HG03159 (cell line): ENCODE measurements around the gene SNX22.

Experiments
- ATAC-seq: cut with Tn5 transposase; IDR thresholded peaks from one replicate; pipeline ENCODE4 v1.9.1; 2021; ENCODE audit warnings: mild to moderate bottlenecking, moderate library complexity; ENCODE audit not compliant: unreplicated experiment

Gene SNX22

GRCh38 chr15:64133623-64134344 lies 17.7 kb upstream of the SNX22 start:
- no peak for ATAC-seq

DNA sequence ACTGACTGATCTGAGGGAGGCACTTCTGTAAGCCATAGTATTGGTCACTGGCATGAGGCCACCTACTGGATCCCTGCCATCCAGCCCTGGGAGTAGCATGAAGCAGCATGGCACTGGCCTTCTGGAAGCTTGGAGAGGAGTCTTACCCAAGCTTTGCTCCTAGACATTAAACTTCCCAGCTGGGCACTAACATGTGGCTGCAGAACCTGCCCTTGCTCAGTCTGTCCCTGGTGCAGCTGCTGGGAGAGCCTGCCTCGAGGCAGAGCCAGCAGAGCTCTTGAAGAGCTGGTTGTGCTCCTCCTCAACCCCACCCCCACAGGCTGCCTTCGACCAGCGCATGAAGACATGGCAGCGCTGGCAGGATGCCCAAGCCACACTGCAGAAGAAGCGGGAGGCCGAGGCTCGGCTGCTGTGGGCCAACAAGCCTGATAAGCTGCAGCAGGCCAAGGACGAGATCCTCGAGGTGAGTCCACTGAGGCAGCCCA lies 17.1 kb upstream of the SNX22 start:
- ATAC-seq: no peak

- no peak for ATAC-seq
Measured at GRCh38 chr15:64136347-64136746, 15.2 kb upstream of the SNX22 start.

DNA sequence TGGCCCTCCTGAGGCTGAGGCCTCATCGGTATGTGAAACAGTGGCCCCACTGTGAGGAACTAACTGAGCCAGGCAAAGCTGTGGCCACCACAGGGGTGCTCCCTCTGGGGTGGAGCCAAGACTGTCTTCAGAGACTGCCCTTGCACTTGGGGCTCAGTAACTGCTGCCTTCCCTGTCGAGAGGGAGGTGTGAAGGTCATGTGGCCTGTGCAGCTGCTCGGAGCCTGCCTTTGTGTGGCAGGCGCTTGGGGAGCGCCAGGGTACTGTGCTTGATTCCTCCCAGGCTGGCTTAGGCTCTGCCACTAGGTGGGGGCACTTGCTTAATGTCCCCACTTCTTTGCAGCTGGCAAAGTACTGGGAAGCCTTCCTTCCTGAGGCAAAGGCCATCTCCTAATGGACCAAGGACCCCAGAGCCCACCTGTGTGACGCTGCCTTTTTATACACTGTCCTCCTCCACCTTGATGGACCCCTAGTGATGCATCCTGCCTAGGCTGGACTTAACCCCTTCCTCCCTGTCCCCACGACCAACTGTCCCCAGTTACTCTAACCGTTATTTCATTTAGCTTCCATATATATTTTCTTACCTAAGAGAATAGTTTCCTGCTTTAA lies 14.2 kb upstream of the SNX22 start:
- no peak for ATAC-seq

- no peak for ATAC-seq
Measured at GRCh38 chr15:64138331-64138941, 13.1 kb upstream of the SNX22 start.

- ATAC-seq: no peak
Measured at GRCh38 chr15:64141798-64142512, 9.6 kb upstream of the SNX22 start.

- ATAC-seq: no peak
Measured at GRCh38 chr15:64143276-64143675, 8.3 kb upstream of the SNX22 start.

GRCh38 chr15:64144192-64144564 lies 7.4 kb upstream of the SNX22 start:
- no peak for ATAC-seq

DNA sequence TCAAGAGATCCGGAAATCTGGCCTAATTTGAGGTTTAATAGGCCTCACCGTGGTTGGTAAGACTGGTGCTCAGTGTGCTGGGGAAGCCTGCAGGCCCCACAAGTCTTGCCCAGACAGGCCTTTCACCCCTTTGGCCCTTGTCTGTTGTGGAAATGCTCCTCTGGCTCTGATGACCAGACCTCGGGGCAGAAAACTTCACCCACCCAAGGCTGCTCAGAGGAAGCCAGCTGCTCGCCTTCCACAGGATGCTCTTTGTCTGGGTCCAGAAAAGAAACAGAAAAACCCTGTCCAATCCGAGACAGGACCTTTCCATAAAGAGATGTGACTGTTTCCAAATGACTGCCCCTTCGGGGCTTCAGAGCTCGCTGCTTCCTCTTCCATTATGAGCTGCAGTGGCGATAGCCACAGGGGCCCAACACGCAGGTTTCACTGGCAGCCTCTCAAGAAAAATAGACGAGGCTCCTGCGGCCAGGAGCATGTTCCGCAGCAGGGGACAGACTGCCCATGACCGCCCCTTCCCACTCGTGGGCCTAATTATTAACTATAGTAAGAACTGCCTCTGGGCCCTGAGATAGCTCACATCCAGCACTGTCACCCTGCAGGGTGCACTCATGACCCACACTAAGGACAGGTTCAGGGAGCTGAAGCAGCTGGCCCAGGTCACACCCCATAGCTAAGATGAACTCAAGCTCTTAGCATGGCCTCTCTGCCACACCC lies 6.8 kb upstream of the SNX22 start:
- ATAC-seq: peak; percentile 73

DNA sequence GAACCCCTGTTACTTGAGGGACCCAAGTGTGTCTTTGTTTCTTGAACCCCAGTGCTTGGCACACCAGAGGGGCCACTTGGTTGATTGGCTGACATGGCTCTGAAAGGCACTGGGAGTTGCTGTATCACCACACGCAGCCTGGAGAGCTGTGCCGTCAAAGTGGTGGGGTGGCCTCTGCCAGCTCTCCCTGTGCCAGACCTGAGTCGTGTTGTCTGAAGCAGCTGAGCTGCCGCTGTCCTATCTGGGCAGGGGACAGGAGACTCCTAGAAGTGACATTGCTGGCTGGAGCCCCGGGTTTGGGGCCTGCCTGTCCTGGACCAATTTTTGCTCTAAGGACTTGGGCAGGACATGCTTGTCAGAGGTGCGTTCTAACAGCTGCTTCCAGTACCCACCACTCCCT lies 5.5 kb upstream of the SNX22 start:
- no peak for ATAC-seq

GRCh38 chr15:64146520-64146884 lies 5.0 kb upstream of the SNX22 start:
- no peak for ATAC-seq

DNA sequence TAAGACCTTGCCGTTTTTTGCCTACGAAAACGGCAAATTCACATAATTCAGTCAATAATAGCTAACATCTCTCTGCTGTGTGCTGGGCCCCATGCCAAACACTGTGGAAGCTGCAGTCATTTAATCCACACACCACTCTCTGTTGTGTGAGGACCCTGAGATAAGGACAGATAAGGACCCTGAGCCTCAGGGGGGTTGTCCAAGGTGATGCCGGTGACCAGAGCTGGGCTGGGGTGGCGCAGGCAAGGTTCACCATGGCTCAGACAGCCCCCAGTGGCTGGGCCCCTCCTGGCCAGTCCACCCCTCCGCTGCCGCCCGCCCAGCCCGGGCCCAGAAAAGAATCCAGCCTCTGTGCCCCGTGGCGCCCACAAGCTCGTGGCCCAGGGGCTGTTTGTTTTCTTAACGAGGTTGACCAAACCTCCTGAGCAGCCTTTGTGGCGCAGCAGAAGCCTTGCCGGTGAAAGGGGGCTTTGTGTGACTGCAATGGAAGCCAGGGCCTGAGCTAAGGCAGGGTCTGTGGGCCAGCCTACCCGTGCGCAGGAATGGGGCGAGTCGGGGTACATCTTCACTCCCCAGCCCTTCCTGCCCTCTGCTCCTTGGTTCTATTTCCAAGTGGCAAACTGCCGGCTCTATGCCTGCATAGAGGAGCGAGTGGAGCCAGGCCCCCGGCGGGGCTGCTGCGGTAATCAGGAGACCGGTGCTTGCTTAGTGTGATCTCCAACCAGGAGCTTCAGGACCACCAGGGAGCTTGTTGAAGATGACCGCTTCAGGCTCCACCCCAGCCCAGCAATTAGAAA lies 4.4 kb upstream of the SNX22 start:
- ATAC-seq: no peak

- no peak for ATAC-seq
Measured at GRCh38 chr15:64148168-64148567, 3.4 kb upstream of the SNX22 start.

- no peak for ATAC-seq
Measured at GRCh38 chr15:64148581-64148980, 3.0 kb upstream of the SNX22 start.

- no peak for ATAC-seq
Measured at GRCh38 chr15:64149424-64149823, 2.1 kb upstream of the SNX22 start.

DNA sequence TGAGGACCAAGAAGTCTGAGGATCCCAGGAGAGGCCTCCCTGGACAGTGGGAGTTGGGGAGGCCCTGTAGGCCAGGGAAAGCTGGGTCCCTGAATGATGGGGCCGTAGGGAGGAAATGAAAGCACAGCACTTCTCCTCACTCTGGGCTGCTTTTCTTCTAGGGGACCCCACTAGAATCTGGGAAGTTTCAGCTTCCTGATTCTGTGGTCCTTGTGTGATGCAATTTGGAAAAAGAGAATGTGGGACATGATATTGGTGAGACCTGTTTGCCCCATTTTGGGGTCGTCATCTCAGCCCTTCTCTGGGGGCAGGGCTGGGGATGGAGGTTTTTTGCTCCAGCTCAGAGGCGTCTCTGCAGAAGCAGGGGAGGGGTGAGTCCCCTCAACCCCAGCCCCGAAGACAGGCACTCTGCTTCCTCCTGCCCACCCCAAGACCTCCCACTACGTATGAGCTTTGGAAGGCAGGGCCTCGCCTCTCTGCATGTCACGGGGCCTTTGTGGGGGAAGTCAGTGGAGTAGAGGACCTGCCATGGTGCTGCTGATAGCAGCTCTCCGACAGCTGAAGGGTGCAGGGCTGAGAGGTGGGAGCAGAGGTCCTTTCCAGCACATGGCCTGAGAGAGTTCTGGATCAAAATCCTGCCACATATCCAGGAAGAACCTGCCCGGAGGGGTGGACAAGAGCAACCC lies 1.5 kb upstream of the SNX22 start:
- ATAC-seq: no peak

- ATAC-seq: peak; percentile 13
Measured at GRCh38 chr15:64152507-64153387, 1.2 kb downstream of the SNX22 start.

GRCh38 chr15:64153480-64154367 lies 2.2 kb downstream of the SNX22 start:
- ATAC-seq: peak; percentile 51
